Activated T-helper 9 cell treated with anti-CD3 and anti-CD28 coated beads, Interleukin-2, amount 50 U/mL, for 16 hours (primary cell): ENCODE results near the gene FGFR2.

Source experiments
- DNase-seq: peaks from one replicate; pipeline ENCODE4 v3.0.0-alpha.2; 2020; ENCODE audit warnings: low read depth

FGFR2 gene

DNA sequence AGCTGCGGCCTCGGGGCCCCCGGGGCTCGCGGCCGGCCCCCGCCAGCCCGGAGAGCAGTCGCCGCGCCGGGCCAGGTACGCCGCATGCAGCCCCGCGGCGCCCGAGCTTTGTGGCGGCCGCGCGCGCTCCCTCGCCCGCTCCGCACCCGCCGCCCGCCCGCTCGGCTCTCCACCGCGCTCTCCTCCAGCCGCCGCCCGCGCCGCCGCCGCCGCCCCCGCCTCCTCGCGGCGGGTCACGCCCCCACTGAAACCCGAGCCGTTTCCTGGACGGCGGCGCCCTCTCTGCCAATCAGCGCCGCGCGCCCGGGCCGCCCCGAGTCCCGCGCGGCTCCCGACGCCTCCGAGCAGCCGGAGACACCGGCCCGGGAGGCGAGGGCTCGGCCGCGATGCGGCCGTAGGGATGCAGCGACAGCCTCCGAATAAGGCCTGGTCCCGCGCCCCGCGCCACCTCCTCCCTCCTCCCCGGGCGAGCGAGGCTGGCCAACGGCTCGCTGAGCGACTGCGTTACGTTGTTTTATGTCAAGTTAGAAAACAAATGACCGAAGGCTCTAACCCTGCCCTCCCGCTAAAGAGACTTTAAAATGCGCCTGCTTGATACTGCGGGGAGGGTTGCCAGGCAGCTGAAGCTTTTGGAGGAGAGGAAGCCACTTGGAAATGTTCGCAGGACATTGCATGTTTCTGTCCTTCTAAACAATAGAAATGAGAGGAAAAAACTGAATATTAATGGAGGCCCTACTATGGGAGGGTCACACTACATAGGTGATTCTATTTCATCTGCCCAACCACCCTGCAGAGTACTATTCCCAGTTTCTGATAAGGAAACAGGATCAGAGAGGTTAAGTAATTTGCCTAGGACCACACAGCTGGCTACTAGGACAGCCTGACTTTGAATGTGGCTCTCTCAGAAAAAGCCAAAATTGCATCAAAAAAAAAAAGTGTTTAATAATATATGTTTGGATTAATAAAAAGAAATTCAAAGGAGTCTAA, at the start of gene FGFR2:
Gene FGFR2 (minus strand): TSS at position 182 of the 987 bp plus-strand sequence. CDS start 4,627 bp downstream, outside the sequence.
- DNase-seq: no peak

DNA sequence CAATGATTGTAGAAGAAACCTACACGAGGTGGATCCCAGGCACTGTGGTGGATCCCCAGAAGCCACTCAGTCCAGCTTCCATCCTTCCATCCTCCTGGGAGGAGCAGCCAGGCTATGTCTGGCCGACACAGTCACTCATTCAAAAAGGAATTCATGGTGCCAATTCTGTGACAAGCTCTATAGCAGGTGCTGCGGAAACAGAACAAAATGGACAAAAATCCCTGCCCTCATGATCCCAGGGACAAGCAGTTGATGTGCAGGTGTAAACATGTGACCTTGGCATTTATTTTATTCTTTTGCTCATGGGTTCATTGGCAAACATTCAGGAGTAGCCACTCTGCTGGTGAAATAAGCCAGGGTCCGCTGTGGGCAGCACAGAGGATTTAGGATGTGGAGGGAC, 49.2 kb upstream of the FGFR2 start:
- DNase-seq: no peak

DNA sequence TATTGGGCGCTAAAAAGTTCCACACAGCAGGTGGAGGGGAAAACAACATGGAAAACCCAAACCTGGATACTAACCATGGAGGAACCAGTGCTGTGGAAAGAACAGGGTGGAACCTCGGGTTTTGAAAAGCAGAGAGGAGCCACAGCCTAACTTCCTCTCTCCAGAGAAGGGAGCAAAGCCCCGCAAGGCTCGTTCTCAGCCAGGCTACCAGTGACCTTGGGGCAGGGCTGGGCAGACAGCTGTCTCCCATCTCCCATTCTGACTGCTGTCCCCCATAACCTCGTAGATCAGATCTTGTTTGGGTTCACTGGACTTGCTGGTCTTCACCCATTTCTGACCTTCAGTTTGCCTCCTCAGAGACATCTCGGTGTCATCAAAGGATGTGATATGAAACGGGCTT, 47.5 kb upstream of the FGFR2 start:
- DNase-seq: no peak

DNA sequence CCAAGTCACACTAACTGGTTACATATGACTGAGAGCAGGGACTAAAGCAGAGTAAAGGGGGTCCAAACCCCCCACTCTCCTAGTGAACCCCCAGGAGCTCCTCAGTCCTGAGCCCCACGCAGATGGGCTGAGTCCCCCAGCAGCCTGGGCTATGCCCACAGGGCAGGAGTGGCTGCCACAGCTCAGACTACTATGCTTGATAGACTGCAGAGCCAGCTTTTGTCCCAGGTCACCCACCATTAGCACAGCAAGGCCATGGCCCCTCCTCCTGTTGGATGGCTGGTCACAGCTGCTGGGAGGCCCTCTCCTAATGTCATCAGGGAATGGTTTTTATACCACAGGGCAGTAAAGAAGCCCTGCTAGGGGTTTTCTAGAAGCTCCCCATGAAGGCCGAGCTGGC, 46.3 kb upstream of the FGFR2 start:
- no peak for DNase-seq

DNA sequence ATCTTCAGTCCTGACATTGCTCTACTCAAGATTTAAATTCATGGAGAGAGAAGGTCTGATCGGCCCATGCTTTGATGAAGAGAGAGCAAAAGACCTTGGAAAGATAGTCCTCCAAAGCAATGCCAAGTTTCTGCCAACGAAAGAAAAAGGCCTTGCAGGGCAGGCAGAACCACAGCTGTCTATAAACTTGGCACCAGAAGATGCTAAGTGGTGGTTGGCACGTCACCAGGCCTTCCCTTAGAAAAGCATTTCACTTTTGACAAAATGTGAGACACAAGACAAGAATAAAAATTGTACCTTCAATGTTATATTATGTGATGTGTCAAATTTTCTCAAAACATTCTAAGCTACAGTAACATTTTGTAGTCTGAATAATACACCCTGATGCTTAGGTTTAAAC, 42.0 kb upstream of the FGFR2 start:
- no peak for DNase-seq

DNA sequence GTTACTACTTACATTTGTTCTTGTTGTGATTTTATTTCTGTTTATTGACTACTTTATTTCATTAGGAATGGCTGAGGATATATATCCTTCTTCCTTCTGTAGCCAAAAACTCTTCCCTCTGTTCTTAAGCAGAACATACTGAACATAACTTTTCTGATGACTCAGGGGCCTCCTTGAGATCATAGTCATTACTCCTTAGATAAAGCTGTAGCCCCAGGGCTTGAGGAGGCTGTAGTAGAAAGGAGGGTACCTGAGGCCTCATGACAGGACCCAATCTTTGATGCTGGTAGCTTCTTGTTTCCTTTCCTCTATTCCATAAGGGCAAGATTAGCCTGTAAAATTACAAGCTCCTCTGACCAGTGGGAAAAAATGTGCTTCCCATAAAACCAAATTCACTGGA, 41.2 kb upstream of the FGFR2 start:
- no peak for DNase-seq

DNA sequence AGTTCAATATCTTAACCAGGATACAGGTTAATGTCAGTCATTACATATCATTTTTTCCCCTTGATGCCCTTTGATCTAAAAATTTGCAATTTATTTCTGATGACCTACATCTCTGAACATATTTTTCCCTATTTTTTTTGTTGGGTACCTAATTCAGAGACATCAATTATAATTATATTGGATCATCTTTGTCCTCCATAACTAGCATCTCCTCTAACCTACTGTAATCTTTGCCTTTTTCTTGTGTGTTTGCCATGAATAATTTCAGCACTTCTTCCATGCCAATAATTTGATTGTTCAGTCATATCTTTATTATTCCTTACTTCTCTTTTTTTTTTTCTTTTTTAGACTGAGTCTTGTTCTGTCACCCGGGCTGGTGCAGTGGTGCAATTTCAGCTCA, 39.2 kb upstream of the FGFR2 start:
- DNase-seq: no peak

DNA sequence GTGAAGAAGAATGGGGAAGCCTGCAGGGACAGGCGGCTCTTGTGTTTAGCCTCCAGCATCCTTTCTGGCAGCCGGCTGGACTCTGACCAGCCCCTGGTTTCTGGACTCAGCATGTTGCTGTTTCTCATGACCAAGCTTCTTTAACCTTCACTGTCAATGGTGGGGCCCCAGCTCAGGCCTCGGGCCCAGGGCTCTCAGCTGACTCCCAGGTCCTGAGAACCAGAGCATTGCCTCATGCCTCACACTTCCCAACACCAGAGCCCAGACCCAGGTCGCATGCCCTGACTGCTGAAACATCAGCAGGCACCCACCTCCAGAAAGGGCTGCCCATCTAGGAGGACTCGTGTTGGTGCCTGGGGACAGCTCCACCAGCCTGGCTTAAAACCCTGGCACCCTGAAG, 34.8 kb upstream of the FGFR2 start:
- DNase-seq: no peak

DNA sequence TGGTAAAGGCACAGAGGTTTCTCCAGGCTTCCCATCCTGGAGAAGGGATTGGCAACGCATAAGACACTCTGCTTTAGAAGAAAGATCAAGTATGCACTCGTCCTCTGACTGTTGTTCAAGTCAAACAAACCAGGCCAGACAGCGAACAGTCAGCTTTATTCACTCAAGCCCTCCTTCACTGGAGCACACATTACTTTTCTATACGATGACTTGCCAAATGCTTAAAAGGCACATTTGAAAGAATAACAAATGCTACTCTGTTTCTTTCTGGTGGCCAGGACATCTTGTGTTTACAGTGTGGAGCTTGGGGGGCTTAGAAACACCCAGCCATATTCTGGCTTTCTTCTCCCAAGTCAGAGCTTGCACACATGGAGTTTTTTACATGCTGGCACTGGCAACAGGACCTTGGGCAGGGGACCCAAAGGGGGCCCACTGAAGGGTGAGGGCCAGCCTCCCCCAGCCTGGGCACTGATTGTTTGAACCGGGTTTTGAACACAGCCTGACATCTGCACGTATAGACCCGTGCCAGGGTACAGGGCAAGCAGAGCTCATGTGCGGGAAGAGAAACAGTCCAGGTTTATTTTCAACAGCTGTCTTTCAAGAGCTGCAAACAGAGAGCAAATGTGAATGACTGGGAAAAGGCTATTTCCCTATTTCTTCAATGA, 33.3 kb upstream of the FGFR2 start:
- no peak for DNase-seq

DNA sequence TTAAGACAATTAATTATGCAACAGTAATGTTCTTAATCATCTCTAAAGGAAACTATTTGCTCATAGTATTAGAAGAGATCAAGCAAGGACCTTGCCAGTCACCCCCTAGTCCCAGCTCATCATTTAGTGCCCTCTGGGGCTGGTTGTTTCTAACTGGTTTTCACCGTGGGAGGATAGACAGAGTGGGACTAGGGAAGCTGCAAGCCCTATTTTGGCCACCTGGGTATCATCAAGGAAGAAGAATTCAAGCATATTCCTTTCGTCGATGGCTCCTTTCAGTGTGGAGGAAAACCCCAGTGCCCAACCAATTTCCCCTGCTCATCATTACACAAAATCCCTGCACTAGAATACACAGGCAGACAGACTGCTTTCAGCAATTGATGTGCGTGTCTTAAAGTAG, 30.6 kb upstream of the FGFR2 start:
- no peak for DNase-seq

DNA sequence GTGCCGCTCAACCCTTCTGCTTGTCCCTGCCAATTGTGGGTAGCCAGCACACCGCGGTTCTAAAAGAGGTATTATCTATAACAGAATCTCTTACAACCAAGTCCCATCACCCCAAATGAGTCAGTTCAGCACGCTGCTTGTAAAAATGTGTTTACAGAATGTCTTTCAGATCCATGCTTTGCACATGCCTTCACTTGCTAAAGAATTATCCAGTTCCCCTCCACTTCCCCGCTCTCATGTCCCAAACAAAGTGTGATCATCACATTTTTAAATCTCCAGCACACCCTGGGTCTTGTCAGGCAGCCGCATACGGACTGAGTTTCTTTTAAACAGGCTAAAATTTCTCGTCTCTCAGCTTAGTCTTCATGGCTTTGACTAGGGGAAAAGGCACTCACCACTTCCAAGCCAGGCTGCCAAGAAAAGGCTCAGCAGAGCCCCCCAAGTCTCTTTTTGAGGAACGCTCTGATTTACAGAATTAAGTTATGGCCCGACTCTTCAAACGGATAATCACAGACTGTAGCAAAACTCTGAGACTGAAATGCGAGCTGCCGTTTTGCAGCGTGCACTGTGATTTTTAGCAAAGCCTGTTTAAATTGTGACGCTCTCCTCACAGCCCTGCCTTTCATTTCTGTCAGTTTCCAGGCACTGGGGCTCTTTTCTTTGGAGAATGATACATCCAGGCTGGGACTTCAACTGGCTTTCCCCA, 29.8 kb upstream of the FGFR2 start:
- DNase-seq: no peak

DNA sequence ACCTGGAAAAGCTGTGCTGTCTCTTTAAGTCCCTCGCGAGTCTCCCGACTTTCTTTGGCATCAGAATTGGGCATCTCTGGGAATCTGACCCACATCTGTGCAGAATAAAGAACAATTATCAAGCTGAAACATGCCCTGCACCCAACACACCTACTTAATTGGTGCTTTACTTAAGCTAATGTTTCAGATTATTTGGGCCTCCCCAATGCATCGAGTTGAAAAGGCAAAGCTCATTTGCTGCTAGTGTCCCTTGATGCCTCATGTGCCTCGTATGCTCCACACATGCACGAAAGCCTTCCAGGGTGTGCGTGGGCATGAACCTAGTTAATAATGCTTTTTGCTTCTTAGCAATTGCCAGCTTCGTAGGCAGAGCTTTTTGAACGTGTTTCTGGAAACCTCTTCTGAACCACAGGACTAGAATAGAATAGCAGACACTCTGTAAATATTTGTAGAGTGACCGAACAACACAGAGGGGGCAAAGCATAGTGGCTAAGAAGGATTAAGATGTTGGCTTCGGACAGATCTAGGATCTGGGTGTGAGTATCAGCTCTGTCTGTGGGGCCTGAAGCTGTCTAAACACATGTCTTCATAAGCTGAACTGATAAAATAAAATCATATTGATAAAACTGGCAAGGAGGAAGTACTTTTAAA, 26.7 kb upstream of the FGFR2 start:
- no peak for DNase-seq

DNA sequence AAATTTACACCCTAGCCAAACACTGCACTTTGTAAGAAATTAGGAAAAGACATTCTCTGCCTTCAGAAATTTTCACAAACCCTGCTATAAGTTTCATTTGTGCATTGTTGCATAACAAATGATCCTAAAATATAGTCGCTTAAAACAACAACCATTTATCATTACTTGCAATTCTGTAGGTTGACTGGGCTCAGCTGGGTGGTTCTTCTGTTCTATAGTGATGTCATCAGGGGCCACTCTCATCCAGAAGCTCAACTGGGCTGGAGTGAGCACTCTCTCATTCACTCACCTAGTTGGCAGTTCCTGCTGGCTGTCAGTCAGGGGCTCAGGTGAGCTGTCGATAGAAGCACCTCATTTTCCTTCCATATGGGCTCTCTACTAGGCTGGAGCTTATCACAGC, 20.7 kb upstream of the FGFR2 start:
- no peak for DNase-seq

DNA sequence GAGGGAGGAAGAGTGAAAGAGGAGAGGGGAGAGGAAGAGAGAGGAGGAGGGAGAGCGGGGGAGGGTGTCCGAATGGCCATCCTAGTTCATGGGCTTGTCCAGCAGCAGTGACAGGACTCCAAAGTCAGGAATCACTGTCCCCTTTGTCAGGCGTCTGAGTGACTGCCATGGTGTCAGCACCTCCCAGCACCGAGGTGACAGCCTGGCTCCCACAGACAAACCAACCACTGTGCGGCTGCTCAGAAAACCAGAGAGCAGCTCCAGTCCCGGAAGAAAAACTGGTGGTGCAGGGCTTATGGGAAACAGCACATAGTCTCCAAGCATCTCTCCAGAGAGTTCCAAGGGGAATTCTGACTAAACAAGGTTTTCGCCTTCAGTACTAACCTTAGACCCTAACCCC, 18.9 kb upstream of the FGFR2 start:
- DNase-seq: no peak

DNA sequence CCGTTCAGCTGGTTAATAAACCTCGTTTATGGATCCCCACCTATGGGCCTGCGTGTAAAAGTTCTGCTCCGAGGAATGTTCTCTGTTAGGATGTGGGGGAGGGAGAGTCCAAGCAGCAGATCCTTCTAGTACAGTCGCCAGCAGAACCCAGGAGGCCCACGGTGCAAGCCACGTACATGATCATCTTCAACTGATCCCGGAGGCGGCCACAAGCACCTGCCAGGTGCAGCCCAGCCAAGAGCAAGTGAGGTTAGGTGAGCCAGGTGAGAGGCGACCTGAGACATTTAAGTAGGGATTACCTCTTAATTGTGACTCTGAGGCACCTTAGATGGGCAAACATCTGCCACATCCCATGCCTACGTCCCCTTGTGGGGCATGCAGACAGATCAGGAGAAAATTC, 18.0 kb upstream of the FGFR2 start:
- no peak for DNase-seq

DNA sequence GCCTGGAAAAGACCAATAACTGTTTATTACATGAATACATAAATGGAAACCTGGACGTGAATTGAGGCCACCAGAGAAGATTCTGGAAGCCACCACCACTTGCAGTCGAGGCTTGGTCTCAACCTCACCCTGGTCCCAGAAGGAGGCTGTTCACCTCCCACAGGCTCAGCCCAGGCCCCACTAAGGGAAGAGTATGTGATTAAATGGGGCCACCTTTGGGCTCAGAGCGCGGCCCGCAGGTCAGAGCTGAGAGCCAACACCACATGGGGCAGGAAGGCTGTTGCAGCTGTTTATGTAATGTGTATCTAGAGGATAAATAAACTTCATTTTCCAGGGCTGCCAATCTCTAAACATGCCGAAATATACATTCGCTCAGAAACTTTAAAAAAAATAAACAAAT, 17.6 kb upstream of the FGFR2 start:
- DNase-seq: no peak

DNA sequence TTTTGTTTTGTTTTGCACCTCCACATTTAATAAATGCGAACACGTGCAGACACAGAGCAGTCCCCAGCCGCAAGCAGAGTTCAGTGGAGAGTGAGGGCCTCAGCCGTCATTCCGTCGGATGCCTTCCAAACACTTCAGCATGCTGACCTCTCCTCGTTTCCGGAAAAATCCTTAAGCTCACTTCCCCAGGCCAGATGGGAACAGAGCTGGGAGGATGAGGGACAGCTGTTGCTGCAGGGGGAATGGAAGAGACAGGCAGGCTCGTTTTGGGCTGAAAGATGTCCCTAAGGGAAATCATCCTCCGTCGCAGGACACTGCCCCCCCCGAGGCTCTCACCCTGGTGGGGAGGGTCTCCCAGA, 17.2 kb upstream of the FGFR2 start:
- no peak for DNase-seq

DNA sequence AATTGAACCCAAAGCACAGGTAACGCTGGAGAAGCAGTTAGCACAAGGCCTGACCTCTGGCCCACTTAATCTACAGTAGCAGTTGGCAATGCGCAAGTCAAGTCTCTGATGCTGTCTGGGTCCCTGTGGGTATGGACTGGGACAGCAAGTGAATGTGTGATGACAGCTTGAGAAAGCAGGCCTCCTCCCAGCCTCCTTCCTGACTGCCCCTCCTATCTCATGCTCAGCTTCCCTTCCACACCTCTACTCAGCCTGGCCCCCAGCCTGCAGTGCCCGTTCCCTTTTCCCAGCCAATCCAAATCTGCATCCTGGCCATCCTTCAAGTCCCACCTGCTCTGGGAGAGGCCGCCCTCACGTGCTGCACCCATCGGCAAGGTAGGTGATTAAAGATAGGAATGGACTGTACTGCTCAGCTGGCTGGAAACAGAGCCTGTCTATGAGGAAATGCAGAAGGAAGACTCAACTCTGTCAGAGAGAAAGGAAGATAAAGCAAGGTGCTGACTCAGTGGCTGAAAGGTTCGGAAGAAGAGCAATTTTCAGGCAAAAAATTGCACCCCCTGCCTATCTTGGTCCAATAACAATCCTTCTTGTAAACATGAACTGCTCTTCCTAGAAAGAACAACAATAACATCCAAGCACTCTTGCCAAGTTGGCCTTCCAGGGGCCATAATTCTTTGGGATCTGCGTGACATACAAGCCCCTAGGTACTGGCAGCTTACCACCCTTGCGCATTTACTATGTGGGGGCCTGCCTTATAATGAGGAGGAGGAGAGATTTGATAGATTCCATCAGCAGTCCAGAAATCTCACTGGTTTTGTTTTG, 16.6 kb upstream of the FGFR2 start:
- no peak for DNase-seq

DNA sequence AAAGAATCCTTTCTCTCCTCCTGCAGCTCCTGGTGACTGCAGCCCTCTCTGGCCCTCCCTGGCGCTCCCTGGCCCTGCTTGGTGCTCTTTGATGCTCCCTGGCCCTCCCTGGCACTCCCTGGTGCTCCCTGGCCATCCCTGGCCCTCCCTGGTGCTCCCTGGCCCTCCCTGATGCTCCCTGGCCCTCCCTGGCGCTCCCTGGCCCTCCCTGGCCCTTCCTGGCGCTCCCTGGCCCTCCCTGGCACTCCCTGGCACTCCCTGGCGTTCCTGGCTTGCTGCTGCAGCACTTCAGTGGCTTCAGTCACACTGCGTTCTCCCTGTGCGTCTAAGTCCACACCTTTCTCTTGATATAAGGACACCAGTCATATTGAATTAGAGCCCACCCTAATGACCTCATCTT, 15.2 kb upstream of the FGFR2 start:
- no peak for DNase-seq

DNA sequence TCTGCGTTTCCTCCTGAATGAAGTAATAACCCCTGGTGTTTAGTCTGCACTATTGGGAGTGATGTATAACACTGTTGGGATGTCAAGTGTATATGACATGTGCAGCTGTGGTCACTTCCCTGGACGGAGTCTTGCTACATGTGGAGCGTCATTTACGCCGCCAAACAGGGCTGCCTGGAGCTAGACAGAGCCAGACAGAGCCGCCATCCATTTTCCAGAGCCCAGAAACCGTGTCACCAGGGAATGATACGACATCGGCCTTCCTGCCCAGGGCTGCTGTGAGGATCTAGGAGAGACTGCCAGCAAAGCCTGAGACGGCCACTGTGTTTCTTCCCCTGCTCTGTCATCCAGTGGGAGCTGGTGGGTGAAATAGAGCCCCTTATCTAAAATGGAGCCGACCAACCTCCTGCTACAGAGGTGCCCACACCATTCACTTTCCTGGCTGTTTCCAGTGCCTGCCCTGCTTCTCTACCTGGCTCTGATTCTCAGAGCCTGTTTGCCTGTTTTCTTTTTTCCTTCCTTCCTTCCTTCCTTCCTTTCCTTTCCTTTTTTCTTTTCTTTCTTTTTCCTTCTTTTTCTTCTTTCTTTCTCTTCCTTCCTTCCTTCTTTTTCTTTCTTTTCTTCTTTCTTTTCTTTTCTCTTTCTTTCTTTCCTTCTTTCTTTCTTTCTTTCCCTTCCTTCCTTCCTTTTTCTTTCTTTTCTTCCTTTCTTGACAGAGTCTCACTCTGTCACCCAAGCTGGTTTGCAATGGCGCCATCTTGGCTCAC, 13.3 kb upstream of the FGFR2 start:
- DNase-seq: no peak
